Measurements from ENCODE around the gene RBBP6.
"Not testable (repeated sequence)": the region's sequence is repeated elsewhere in the genome, so short reads cannot be mapped to it uniquely, and the experiment has no call there.

Gene RBBP6

GRCh38 chr16:24539295-24539849 lies at the start of gene RBBP6:
Gene RBBP6 (plus strand): TSS chr16:24539566. CDS start chr16:24540627, 1,061 bp downstream.
- H3K4me3 ChIP-seq = peak within 1 kb of the TSS; percentile 89 to 100 (median 97)
- H4K20me1 ChIP-seq = peaks cover 45 to 49% (median 46%) of the 10 kb centered on the region in 11 experiments
- H3K27ac ChIP-seq = peak within 1 kb of the TSS; percentile 98 to 100 (median 100)
- TF ChIP-seq Cebpa-rat (IDR thresholded peaks at IDR 0.05) = no peak
- peaks cover 5 to 31% (median 22%) of the 10 kb centered on the region in 11 experiments; a peak in 17 of 22 replicates for H3K36me3 ChIP-seq
- H3K27me3 ChIP-seq = no peaks in the 10 kb centered on the region
- H3K9ac ChIP-seq = peak within 1 kb of the TSS; percentile 97 to 100 (median 100)
- no peaks in the 10 kb centered on the region for H3K9me3 ChIP-seq (replicated peaks in 1 of 11)
- peaks cover 28 to 44% (median 32%) of the 10 kb centered on the region in 10 experiments for H3K4me1 ChIP-seq
- H3K4me2 ChIP-seq = peak within 1 kb of the TSS; percentile 84 to 97 (median 90)

- H3K27ac ChIP-seq = no peak overlapping the region
- no peaks in the 10 kb centered on the region for H4K20me1 ChIP-seq
- H3K9me3 ChIP-seq (replicated peaks in 1 of 11) = peaks cover 0 to 22% (median 13%) of the 10 kb centered on the region in 11 experiments; a peak in 14 of 22 replicates
- TF ChIP-seq Cebpa-rat (IDR thresholded peaks at IDR 0.05) = no peak
- no peak overlapping the region for H3K4me2 ChIP-seq
- no peak overlapping the region for H3K4me3 ChIP-seq
- no peaks in the 10 kb centered on the region for H3K4me1 ChIP-seq
- no peaks in the 10 kb centered on the region for H3K27me3 ChIP-seq
- H3K36me3 ChIP-seq = no peaks in the 10 kb centered on the region
- no peak overlapping the region for H3K9ac ChIP-seq
Observed at GRCh38 chr16:24490866-24491265, 48.5 kb upstream of the RBBP6 start.

- H3K27me3 ChIP-seq = no peaks in the 10 kb centered on the region
- H3K9me3 ChIP-seq (replicated peaks in 1 of 11) = peaks cover 0 to 22% (median 13%) of the 10 kb centered on the region in 11 experiments; a peak in 14 of 22 replicates
- H3K4me3 ChIP-seq = no peak overlapping the region
- no peaks in the 10 kb centered on the region for H3K4me1 ChIP-seq
- no peaks in the 10 kb centered on the region for H4K20me1 ChIP-seq
- no peak overlapping the region for H3K4me2 ChIP-seq
- H3K27ac ChIP-seq = no peak overlapping the region
- no peak overlapping the region for H3K9ac ChIP-seq
- no peak for TF ChIP-seq Cebpa-rat (IDR thresholded peaks at IDR 0.05)
- no peaks in the 10 kb centered on the region for H3K36me3 ChIP-seq
Observed at GRCh38 chr16:24491731-24492130, 47.6 kb upstream of the RBBP6 start.

- Histone ChIP-seq H4K20me1 (no peaks in the 10 kb centered on the region), H3K36me3 (no peaks in the 10 kb centered on the region), H3K4me3 (no peak overlapping the region), H3K4me1 (peaks cover 0 to 5% (median 0%) of the 10 kb centered on the region in 10 experiments; a peak in 4 of 20 replicates), H3K4me2 (no peak overlapping the region), H3K27me3 (no peaks in the 10 kb centered on the region), H3K27ac (no peak overlapping the region), H3K9ac (no peak overlapping the region), H3K9me3 (replicated peaks in 1 of 11) (peaks cover 0 to 5% (median 0%) of the 10 kb centered on the region in 11 experiments; a peak in 3 of 22 replicates)
- no peak for TF ChIP-seq Cebpa-rat (IDR thresholded peaks at IDR 0.05)
Observed at GRCh38 chr16:24493821-24494220, 45.5 kb upstream of the RBBP6 start.

- not testable (repeated sequence) for H3K36me3 ChIP-seq; H3K9me3 ChIP-seq (replicated peaks in 1 of 11); H3K4me2 ChIP-seq; H3K4me3 ChIP-seq; H4K20me1 ChIP-seq; H3K27me3 ChIP-seq; H3K9ac ChIP-seq; H3K27ac ChIP-seq
- peaks cover 8 to 18% (median 11%) of the 10 kb centered on the region in 10 experiments for H3K4me1 ChIP-seq
Observed at GRCh38 chr16:24495207-24495606, 44.2 kb upstream of the RBBP6 start.

GRCh38 chr16:24497440-24497839 lies 41.9 kb upstream of the RBBP6 start:
- H3K27ac ChIP-seq = no peak overlapping the region
- H3K4me1 ChIP-seq = peaks cover 12 to 23% (median 18%) of the 10 kb centered on the region in 10 experiments
- no peak overlapping the region for H3K4me3 ChIP-seq
- no peak overlapping the region for H3K9ac ChIP-seq
- no peak overlapping the region for H3K4me2 ChIP-seq
- H4K20me1 ChIP-seq = no peaks in the 10 kb centered on the region
- no peaks in the 10 kb centered on the region for H3K9me3 ChIP-seq (replicated peaks in 1 of 11)
- no peaks in the 10 kb centered on the region for H3K27me3 ChIP-seq
- TF ChIP-seq Cebpa-rat (IDR thresholded peaks at IDR 0.05) = no peak
- no peaks in the 10 kb centered on the region for H3K36me3 ChIP-seq

GRCh38 chr16:24499193-24499814 lies 40.1 kb upstream of the RBBP6 start:
- H3K36me3 ChIP-seq = no peaks in the 10 kb centered on the region
- H3K27ac ChIP-seq = no peak overlapping the region; a peak in 1 of 22 replicates
- peaks cover 12 to 23% (median 18%) of the 10 kb centered on the region in 10 experiments for H3K4me1 ChIP-seq
- H3K9me3 ChIP-seq (replicated peaks in 1 of 11) = no peaks in the 10 kb centered on the region
- TF ChIP-seq Cebpa-rat (IDR thresholded peaks at IDR 0.05) = no peak
- H3K4me3 ChIP-seq = peak overlapping the region in 1 of 10 experiments; percentile 18; a peak in 1 of 20 replicates
- H3K9ac ChIP-seq = no peak overlapping the region
- H4K20me1 ChIP-seq = no peaks in the 10 kb centered on the region
- peak overlapping the region; percentile 43 to 79 (median 64) for H3K4me2 ChIP-seq
- H3K27me3 ChIP-seq = no peaks in the 10 kb centered on the region

GRCh38 chr16:24504472-24505345 lies 34.7 kb upstream of the RBBP6 start:
- no peak overlapping the region for H3K9ac ChIP-seq
- peaks cover 10 to 19% (median 13%) of the 10 kb centered on the region in 10 experiments for H3K4me1 ChIP-seq
- no peak overlapping the region for H3K27ac ChIP-seq
- no peak for TF ChIP-seq Cebpa-rat (IDR thresholded peaks at IDR 0.05)
- no peak overlapping the region for H3K4me2 ChIP-seq
- no peaks in the 10 kb centered on the region for H3K9me3 ChIP-seq (replicated peaks in 1 of 11)
- no peaks in the 10 kb centered on the region for H3K36me3 ChIP-seq
- no peaks in the 10 kb centered on the region for H4K20me1 ChIP-seq
- H3K27me3 ChIP-seq = no peaks in the 10 kb centered on the region
- H3K4me3 ChIP-seq = no peak overlapping the region

- Histone ChIP-seq H3K27ac (no peak overlapping the region), H4K20me1 (no peaks in the 10 kb centered on the region), H3K4me2 (no peak overlapping the region), H3K9me3 (replicated peaks in 1 of 11) (no peaks in the 10 kb centered on the region), H3K9ac (no peak overlapping the region), H3K27me3 (no peaks in the 10 kb centered on the region), H3K4me1 (peaks cover 0 to 8% (median 5%) of the 10 kb centered on the region in 10 experiments; a peak in 10 of 20 replicates), H3K4me3 (no peak overlapping the region), H3K36me3 (no peaks in the 10 kb centered on the region)
- TF ChIP-seq Cebpa-rat (IDR thresholded peaks at IDR 0.05) = no peak
Observed at GRCh38 chr16:24505959-24506358, 33.4 kb upstream of the RBBP6 start.

Data from BLaER1 treated with 17β-estradiol and CSF1 and Interleukin-3, amounts not matched to agents 10 nM and 100 nM (cell line).